ENCODE results near the gene ELOVL7. TPM values are rescaled to one million over a fixed set of nuclear protein-coding genes. Genes with fewer than 3 reads are reported as not detected.

ELOVL7 gene
- total and polyA plus RNA-seq, 8 donors: 2.3 to 15.0 (median 4.8) TPM

GRCh38 chr5:60806591-60807243, 37.4 kb downstream of the ELOVL7 start:
- H3K4me3 ChIP-seq: no peak overlapping the region
- intact Hi-C loops (cut with DNase I): no loop called here
- TF ChIP-seq, protein P1, sequence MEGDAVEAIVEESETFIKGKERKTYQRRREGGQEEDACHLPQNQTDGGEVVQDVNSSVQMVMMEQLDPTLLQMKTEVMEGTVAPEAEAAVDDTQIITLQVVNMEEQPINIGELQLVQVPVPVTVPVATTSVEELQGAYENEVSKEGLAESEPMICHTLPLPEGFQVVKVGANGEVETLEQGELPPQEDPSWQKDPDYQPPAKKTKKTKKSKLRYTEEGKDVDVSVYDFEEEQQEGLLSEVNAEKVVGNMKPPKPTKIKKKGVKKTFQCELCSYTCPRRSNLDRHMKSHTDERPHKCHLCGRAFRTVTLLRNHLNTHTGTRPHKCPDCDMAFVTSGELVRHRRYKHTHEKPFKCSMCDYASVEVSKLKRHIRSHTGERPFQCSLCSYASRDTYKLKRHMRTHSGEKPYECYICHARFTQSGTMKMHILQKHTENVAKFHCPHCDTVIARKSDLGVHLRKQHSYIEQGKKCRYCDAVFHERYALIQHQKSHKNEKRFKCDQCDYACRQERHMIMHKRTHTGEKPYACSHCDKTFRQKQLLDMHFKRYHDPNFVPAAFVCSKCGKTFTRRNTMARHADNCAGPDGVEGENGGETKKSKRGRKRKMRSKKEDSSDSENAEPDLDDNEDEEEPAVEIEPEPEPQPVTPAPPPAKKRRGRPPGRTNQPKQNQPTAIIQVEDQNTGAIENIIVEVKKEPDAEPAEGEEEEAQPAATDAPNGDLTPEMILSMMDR (IDR thresholded peaks at IDR 0.05): no peak
- H3K27me3 ChIP-seq: no peaks in the 10 kb centered on the region
- H3K36me3 ChIP-seq: no peaks in the 10 kb centered on the region
- no peak overlapping the region for H3K27ac ChIP-seq
- H3K9me3 ChIP-seq: no peaks in the 10 kb centered on the region
- no peaks in the 10 kb centered on the region for H3K4me1 ChIP-seq
- DNase-seq: no peak
- no peak for ATAC-seq

- H3K27me3 ChIP-seq: no peaks in the 10 kb centered on the region
- ATAC-seq (no peak), DNase-seq (no peak)
- TF ChIP-seq, protein P1 (IDR thresholded peaks at IDR 0.05): no peak
- intact Hi-C loops (cut with DNase I): no loop called here
- H3K27ac ChIP-seq: no peak overlapping the region
- no peaks in the 10 kb centered on the region for H3K4me1 ChIP-seq
- H3K4me3 ChIP-seq: no peak overlapping the region
- H3K9me3 ChIP-seq: no peaks in the 10 kb centered on the region
- H3K36me3 ChIP-seq: no peaks in the 10 kb centered on the region
These were observed 38.6 kb downstream of the ELOVL7 start for GRCh38 chr5:60805463-60805862.

DNA sequence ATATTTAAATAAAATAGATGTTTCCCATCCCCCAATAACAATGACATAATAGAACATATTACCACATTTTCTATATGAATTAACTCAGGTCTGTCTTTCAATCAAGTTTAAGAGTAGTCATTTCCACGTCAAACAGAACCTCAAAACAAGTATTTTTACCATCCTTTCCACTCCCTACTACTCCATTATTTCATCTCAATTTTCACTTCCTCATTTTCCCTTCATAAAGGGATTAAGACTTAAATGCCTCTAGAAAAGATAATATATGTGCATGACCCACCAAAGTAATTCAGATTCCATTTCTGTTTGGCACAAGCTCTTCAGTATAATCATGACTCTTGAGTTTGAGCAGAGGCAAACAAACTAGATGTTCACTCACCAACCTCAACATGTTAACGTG, 40.4 kb downstream of the ELOVL7 start:
- no peaks in the 10 kb centered on the region for H3K4me1 ChIP-seq
- no peak overlapping the region for H3K27ac ChIP-seq
- intact Hi-C loops (cut with DNase I): no loop called here
- H3K4me3 ChIP-seq: no peak overlapping the region
- no peaks in the 10 kb centered on the region for H3K36me3 ChIP-seq
- TF ChIP-seq, protein P1 (IDR thresholded peaks at IDR 0.05): no peak
- DNase-seq (no peak), ATAC-seq (no peak)
- no peaks in the 10 kb centered on the region for H3K27me3 ChIP-seq
- H3K9me3 ChIP-seq: no peaks in the 10 kb centered on the region

- ATAC-seq: no peak
- TF ChIP-seq, protein P1 (IDR thresholded peaks at IDR 0.05): no peak
These were observed 41.1 kb downstream of the ELOVL7 start for GRCh38 chr5:60802986-60803385.

DNA sequence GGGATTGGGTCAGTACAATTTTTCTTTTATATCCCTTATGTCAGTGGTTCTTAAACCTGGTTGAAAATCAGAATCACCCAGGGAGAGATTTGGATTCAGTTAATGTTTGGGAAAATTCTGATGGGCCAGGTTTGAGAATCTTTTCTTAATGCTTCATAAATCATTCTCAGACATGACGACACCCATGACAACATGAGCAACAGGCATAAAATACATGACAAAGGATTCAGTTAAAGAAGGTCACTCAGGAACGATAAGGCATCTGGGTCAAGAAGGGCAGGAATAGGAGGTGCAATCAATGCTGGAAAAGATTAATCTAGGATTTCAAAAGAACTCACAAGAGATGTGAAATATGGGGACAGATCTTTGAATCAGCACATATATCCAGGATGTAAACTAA, 41.8 kb downstream of the ELOVL7 start:
- no peak overlapping the region for H3K4me3 ChIP-seq
- H3K4me1 ChIP-seq: no peaks in the 10 kb centered on the region
- no peaks in the 10 kb centered on the region for H3K9me3 ChIP-seq
- no peaks in the 10 kb centered on the region for H3K27me3 ChIP-seq
- intact Hi-C loops (cut with DNase I): no loop called here
- DNase-seq: no peak
- TF ChIP-seq, protein P1 (IDR thresholded peaks at IDR 0.05): no peak
- H3K36me3 ChIP-seq: no peaks in the 10 kb centered on the region
- ATAC-seq: no peak
- no peak overlapping the region for H3K27ac ChIP-seq

More at GRCh38 chr5:60802986-60803385, 41.1 kb downstream of the ELOVL7 start:
- intact Hi-C loops (cut with DNase I): no loop called here
- no peaks in the 10 kb centered on the region for H3K27me3 ChIP-seq
- H3K9me3 ChIP-seq: no peaks in the 10 kb centered on the region
- H3K4me1 ChIP-seq: no peaks in the 10 kb centered on the region
- no peak for DNase-seq
- no peak overlapping the region for H3K4me3 ChIP-seq
- no peaks in the 10 kb centered on the region for H3K36me3 ChIP-seq
- H3K27ac ChIP-seq: no peak overlapping the region

All from left lung (tissue), 10 donors.